ENCODE results near the gene CLECL1. TPM values are rescaled to one million over a fixed set of nuclear protein-coding genes. Genes with fewer than 3 reads are reported as not detected.
"Not testable (repeated sequence)": the region's sequence is repeated elsewhere in the genome, so short reads cannot be mapped to it uniquely, and the experiment has no call there.

The CLECL1 gene
- polyA plus RNA-seq, 1 donor, result 0.27 TPM

DNA sequence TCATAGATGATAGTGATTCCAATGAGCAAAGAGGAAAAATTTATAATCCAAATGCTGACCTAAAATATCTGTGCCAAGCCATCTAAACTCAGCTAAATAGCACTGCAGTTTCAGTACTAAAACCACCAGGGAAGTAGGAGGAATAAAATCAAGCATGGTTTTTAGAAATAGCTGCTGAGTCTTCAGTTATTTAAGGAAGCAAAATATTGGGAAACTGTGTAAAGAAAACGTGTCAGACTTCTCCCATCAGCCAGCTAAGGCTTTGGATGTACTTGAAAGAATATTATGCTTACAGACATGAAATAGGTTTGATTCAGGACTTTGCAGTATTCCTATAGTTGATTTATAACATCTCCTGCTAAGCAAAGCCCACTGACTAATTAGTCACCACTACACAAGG, 38.7 kb downstream of the CLECL1 start:
- no peak for DNase-seq

- no peak for DNase-seq
These were observed 40.0 kb downstream of the CLECL1 start for GRCh38 chr12:9692909-9693308.

- DNase-seq, result no peak
These were observed 45.7 kb downstream of the CLECL1 start for GRCh38 chr12:9687228-9687627.

DNA sequence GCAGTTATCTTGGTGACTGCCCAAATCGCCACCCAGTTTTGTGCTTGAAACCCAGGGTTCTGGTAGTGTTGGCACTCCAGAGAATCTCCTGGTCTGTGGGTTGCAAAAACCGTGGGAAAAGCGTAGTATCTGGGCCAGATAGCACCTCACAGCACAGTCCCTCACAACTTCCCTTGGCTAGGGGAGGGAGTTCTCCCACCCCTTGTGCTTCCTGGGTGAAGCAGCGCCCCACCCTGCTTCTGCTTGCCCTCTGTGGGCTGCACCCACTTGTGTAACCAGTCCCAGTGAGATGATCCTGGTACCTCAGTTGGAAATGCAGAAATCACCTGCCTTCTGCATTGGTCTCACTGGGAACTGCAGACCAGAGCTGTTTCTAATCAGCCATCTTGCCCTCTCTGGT, 47.0 kb downstream of the CLECL1 start:
- DNase-seq, result no peak

GRCh38 chr12:9685366-9685765, 47.5 kb downstream of the CLECL1 start:
- DNase-seq, result not testable (repeated sequence)

DNA sequence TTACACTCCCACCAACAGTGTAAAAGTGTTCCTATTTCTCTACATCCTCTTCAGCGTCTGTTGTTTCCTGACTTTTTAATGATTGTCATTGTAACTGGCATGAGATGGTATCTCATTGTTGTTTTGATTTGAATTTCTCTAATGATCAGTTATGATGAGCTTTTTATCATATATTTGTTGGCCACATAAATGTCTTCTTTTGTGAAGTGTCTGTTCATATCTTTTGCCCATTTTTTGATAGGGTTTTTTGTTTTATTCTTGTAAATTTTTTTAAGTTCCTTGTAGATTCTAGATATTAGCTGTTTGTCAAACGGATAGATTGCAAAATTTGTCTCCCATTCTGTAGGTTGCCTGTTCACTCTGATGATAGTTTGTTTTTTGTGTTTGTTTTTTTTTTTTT, 49.9 kb downstream of the CLECL1 start:
- DNase-seq, result not testable (repeated sequence)

GRCh38 chr12:9682508-9682907, 50.4 kb downstream of the CLECL1 start:
- not testable (repeated sequence) for DNase-seq

DNA sequence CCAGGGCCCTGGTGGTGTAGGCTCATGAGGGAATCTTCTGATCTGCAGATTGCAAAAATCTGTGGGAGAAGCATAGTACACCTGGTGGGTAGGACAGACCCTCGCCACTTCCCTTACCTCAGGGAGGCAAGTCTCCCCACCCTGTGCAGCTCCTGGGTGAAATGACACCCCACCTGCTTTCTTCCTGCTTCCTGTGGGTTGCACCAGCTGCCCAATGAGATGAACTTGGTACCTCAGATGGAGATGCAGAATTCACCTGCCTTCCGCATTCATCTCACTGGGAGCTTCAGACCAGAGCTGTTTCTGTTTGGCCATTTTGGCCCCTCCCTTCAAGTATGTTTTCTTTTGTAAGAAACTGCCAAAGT, 58.7 kb downstream of the CLECL1 start:
- no peak for DNase-seq

GRCh38 chr12:9673404-9674225, 59.3 kb downstream of the CLECL1 start:
- peak; percentile 5 for DNase-seq

Other genes with a start within 250 kb of the CLECL1 start
- 8.1 TPM for gene KLRB1, start 125.2 kb downstream of the CLECL1 start, polyA plus RNA-seq (ENCODE audit: insufficient read length)
- 30.5 TPM for gene CLEC2D, start 63.4 kb downstream of the CLECL1 start, polyA plus RNA-seq (ENCODE audit: insufficient read length)
- gene CD69, start 27.8 kb upstream of the CLECL1 start, polyA plus RNA-seq (ENCODE audit: insufficient read length), result 1.3 TPM
- gene KLRF1, start 94.4 kb upstream of the CLECL1 start, polyA plus RNA-seq (ENCODE audit: insufficient read length), result 0.78 TPM
- 2.6 TPM for gene CLEC2B, start 136.3 kb upstream of the CLECL1 start, polyA plus RNA-seq (ENCODE audit: insufficient read length)
- gene KLRF2, start 148.4 kb upstream of the CLECL1 start, polyA plus RNA-seq (ENCODE audit: insufficient read length), result not detected
- gene CLEC2A, start 199.3 kb upstream of the CLECL1 start, polyA plus RNA-seq (ENCODE audit: insufficient read length), result not detected
- 0.85 TPM for gene CLEC12A, start 238.3 kb upstream of the CLECL1 start, polyA plus RNA-seq (ENCODE audit: insufficient read length)

Measured in left kidney (tissue), 2 donors.